ENCODE data around the gene COL25A1. TPM values are rescaled to one million over a fixed set of nuclear protein-coding genes. Genes with fewer than 3 reads are reported as not detected.

COL25A1 gene
- total and polyA plus RNA-seq, 2 experiments from 2014 or later: 0.28 to 1.9 TPM

- no peak overlapping the region for H3K27ac ChIP-seq
- no peak overlapping the region for H3K4me2 ChIP-seq
Measured at GRCh38 chr4:109182696-109183095, 119.8 kb downstream of the COL25A1 start.

GRCh38 chr4:109179061-109179460, 123.4 kb downstream of the COL25A1 start:
- Histone ChIP-seq H3K9me2 (replicated peaks; ENCODE audit: insufficient read depth) (no peaks in the 10 kb centered on the region), H3K36me3 (replicated peaks; ENCODE audit: insufficient read depth, low read depth) (no peaks in the 10 kb centered on the region), H3K27me3 (no peaks in the 10 kb centered on the region), H4K20me1 (ENCODE audit: insufficient read depth, poor library complexity, severe bottlenecking) (no peaks in the 10 kb centered on the region), H3K4me1 (ENCODE audit: insufficient read depth) (peaks cover 3% of the 10 kb centered on the region), H3K27ac (no peak overlapping the region), H3K4me3 (no peak overlapping the region), H3K9me3 (ENCODE audit: low read depth) (no peaks in the 10 kb centered on the region), H3K4me2 (no peak overlapping the region), H3K79me2 (no peaks in the 10 kb centered on the region), H2AFZ (no peak overlapping the region)
- WGBS (ENCODE audit: low lambda C conversion rate, missing lambda C conversion rate): 82% methylated on average over 3 of the region's 3 CpGs
- no peak for TF ChIP-seq EZH2phosphoT487 (IDR thresholded peaks at IDR 0.05; ENCODE audit: low read depth, severe bottlenecking, unreplicated experiment)
- TF ChIP-seq EZH2 (IDR thresholded peaks at IDR 0.05; ENCODE audit: borderline replicate concordance): no peak
- DNase-seq (ENCODE audit: low spot score): no peak

More at GRCh38 chr4:109182696-109183095, 119.8 kb downstream of the COL25A1 start:
- no peaks in the 10 kb centered on the region for H3K9me2 ChIP-seq (replicated peaks; ENCODE audit: insufficient read depth)
- TF ChIP-seq CTCF (IDR thresholded peaks at IDR 0.05; ENCODE audit: poor library complexity) (no peak), EZH2phosphoT487 (IDR thresholded peaks at IDR 0.05; ENCODE audit: low read depth, severe bottlenecking, unreplicated experiment) (no peak), EZH2 (IDR thresholded peaks at IDR 0.05; ENCODE audit: borderline replicate concordance) (no peak)
- no peak overlapping the region for H2AFZ ChIP-seq
- WGBS (ENCODE audit: low lambda C conversion rate, missing lambda C conversion rate): 71% methylated on average over 3 of the region's 3 CpGs
- no peaks in the 10 kb centered on the region for H3K79me2 ChIP-seq
- H3K27me3 ChIP-seq: no peaks in the 10 kb centered on the region
- no peaks in the 10 kb centered on the region for H4K20me1 ChIP-seq (ENCODE audit: insufficient read depth, poor library complexity, severe bottlenecking)
- H3K4me3 ChIP-seq: no peak overlapping the region
- H3K4me1 ChIP-seq (ENCODE audit: insufficient read depth): peaks cover 9% of the 10 kb centered on the region
- DNase-seq (ENCODE audit: low spot score): no peak
- H3K9me3 ChIP-seq (ENCODE audit: low read depth): no peaks in the 10 kb centered on the region
- H3K36me3 ChIP-seq (replicated peaks; ENCODE audit: insufficient read depth, low read depth): no peaks in the 10 kb centered on the region

GRCh38 chr4:109177096-109177810, 125.2 kb downstream of the COL25A1 start:
- no peak overlapping the region for H3K27ac ChIP-seq
- no peaks in the 10 kb centered on the region for H3K4me1 ChIP-seq (ENCODE audit: insufficient read depth)
- no peak for TF ChIP-seq CTCF (IDR thresholded peaks at IDR 0.05; ENCODE audit: poor library complexity)
- no peak for TF ChIP-seq EZH2phosphoT487 (IDR thresholded peaks at IDR 0.05; ENCODE audit: low read depth, severe bottlenecking, unreplicated experiment)
- TF ChIP-seq EZH2 (IDR thresholded peaks at IDR 0.05; ENCODE audit: borderline replicate concordance): no peak
- H3K4me2 ChIP-seq: no peak overlapping the region
- H4K20me1 ChIP-seq (ENCODE audit: insufficient read depth, poor library complexity, severe bottlenecking): no peaks in the 10 kb centered on the region
- no peak overlapping the region for H2AFZ ChIP-seq
- DNase-seq (ENCODE audit: low spot score): no peak
- H3K9me3 ChIP-seq (ENCODE audit: low read depth): no peaks in the 10 kb centered on the region
- H3K79me2 ChIP-seq: no peaks in the 10 kb centered on the region
- H3K36me3 ChIP-seq (replicated peaks; ENCODE audit: insufficient read depth, low read depth): no peaks in the 10 kb centered on the region
- no peak overlapping the region for H3K4me3 ChIP-seq
- H3K9me2 ChIP-seq (replicated peaks; ENCODE audit: insufficient read depth): no peaks in the 10 kb centered on the region
- WGBS (ENCODE audit: low lambda C conversion rate, missing lambda C conversion rate): 57% methylated on average over 6 of the region's 6 CpGs
- H3K27me3 ChIP-seq: no peaks in the 10 kb centered on the region

- Histone ChIP-seq H3K9me3 (ENCODE audit: low read depth) (no peaks in the 10 kb centered on the region), H3K27me3 (no peaks in the 10 kb centered on the region), H3K27ac (no peak overlapping the region), H3K4me3 (no peak overlapping the region), H3K9me2 (replicated peaks; ENCODE audit: insufficient read depth) (no peaks in the 10 kb centered on the region), H3K79me2 (no peaks in the 10 kb centered on the region), H3K4me1 (ENCODE audit: insufficient read depth) (no peaks in the 10 kb centered on the region), H3K4me2 (no peak overlapping the region), H4K20me1 (ENCODE audit: insufficient read depth, poor library complexity, severe bottlenecking) (no peaks in the 10 kb centered on the region), H2AFZ (no peak overlapping the region), H3K36me3 (replicated peaks; ENCODE audit: insufficient read depth, low read depth) (no peaks in the 10 kb centered on the region)
- WGBS (ENCODE audit: low lambda C conversion rate, missing lambda C conversion rate): 76% methylated on average over 5 of the region's 5 CpGs
- TF ChIP-seq EZH2 (IDR thresholded peaks at IDR 0.05; ENCODE audit: borderline replicate concordance) (no peak), CTCF (IDR thresholded peaks at IDR 0.05; ENCODE audit: poor library complexity) (no peak), EZH2phosphoT487 (IDR thresholded peaks at IDR 0.05; ENCODE audit: low read depth, severe bottlenecking, unreplicated experiment) (no peak)
- DNase-seq (ENCODE audit: low spot score): no peak
Measured at GRCh38 chr4:109174224-109174953, 128.1 kb downstream of the COL25A1 start.

Measured in hepatocyte (in vitro differentiated cells).